HepG2 (cell line): ENCODE data around the gene TNFRSF6B. TPM values are rescaled to one million over a fixed set of nuclear protein-coding genes. Genes with fewer than 3 reads are reported as not detected.

Experiments
- HNRNPK ChIP-seq: fragments of 200-400 bp; formaldehyde crosslinking; IDR thresholded peaks from 2 replicates; pipeline ENCODE4 v1.6.1; 2018; ENCODE audit warnings: low read length, low read depth, moderate library complexity, mild to moderate bottlenecking; ENCODE audit not compliant: poor library complexity, severe bottlenecking
- HOXA7 ChIP-seq: sonication (generic); formaldehyde crosslinking; IDR thresholded peaks from 2 replicates; pipeline ENCODE4 v1.8.1; 2022; ENCODE audit warnings: mild to moderate bottlenecking, missing genetic modification reagents, moderate library complexity
- MLLT10 ChIP-seq: sonication (generic); formaldehyde crosslinking; IDR thresholded peaks from 2 replicates; pipeline ENCODE4 v1.4.0; 2020; ENCODE audit warnings: missing genetic modification reagents
- MTF1 ChIP-seq: sonication (generic); formaldehyde crosslinking; IDR thresholded peaks from 2 replicates; pipeline ENCODE4 v1.5.0; 2020; ENCODE audit warnings: missing genetic modification reagents
- NFRKB ChIP-seq: fragments of 450-650 bp; IDR thresholded peaks from 2 replicates; pipeline ENCODE4 v1.6.1; 2017
- NFYB ChIP-seq: sonication (generic); formaldehyde crosslinking; IDR thresholded peaks from 2 replicates; pipeline ENCODE4 v1.4.0; 2020; ENCODE audit warnings: missing genetic modification reagents
- RAD21 ChIP-seq: fragments of 450-650 bp; formaldehyde crosslinking; IDR thresholded peaks from 2 replicates; pipeline ENCODE4 v1.5.0; 2020; ENCODE audit warnings: mild to moderate bottlenecking
- RFX1 ChIP-seq: fragments of 450-650 bp; IDR thresholded peaks from 2 replicates; pipeline ENCODE4 v1.6.1; 2017
- RFXAP ChIP-seq: sonication (generic); formaldehyde crosslinking; IDR thresholded peaks from 2 replicates; pipeline ENCODE4 v1.4.0; 2020; ENCODE audit warnings: missing genetic modification reagents, borderline replicate concordance
- SIX4 ChIP-seq: sonication (generic); formaldehyde crosslinking; IDR thresholded peaks from 2 replicates; pipeline ENCODE4 v1.4.0; 2020; ENCODE audit warnings: missing genetic modification reagents
- SMARCC2 ChIP-seq: fragments of 450-650 bp; IDR thresholded peaks from 2 replicates; pipeline ENCODE4 v1.6.1; 2017; ENCODE audit warnings: antibody characterized with exemption, mild to moderate bottlenecking
- SMARCE1 ChIP-seq: fragments of 450-650 bp; IDR thresholded peaks from 2 replicates; pipeline ENCODE4 v1.6.1; 2017; ENCODE audit warnings: borderline replicate concordance
- YEATS2 ChIP-seq: sonication (generic); formaldehyde crosslinking; IDR thresholded peaks from 2 replicates; pipeline ENCODE4 v1.4.0; 2020; ENCODE audit warnings: missing genetic modification reagents, borderline replicate concordance
- ZBTB21 ChIP-seq: sonication (generic); formaldehyde crosslinking; IDR thresholded peaks from 2 replicates; pipeline ENCODE4 v1.4.0; 2020; ENCODE audit warnings: missing genetic modification reagents
- ZMYM4 ChIP-seq: sonication (generic); formaldehyde crosslinking; IDR thresholded peaks from 2 replicates; pipeline ENCODE4 v1.8.1; 2023; ENCODE audit warnings: mild to moderate bottlenecking, missing genetic modification reagents
- ZNF138 ChIP-seq: sonication (generic); formaldehyde crosslinking; IDR thresholded peaks from 2 replicates; pipeline ENCODE4 v1.5.0; 2020; ENCODE audit warnings: mild to moderate bottlenecking, low read depth, missing genetic modification reagents
- ZNF816 ChIP-seq: sonication (generic); formaldehyde crosslinking; IDR thresholded peaks from 2 replicates; pipeline ENCODE4 v1.8.0; 2022; ENCODE audit warnings: missing genetic modification reagents, mild to moderate bottlenecking, borderline replicate concordance
- polyA plus RNA-seq, 8 experiments: library from polyadenylated mRNA; depleted of rRNA in 3 of 8; stranded (reverse) in 7 of 8; unstranded in 1 of 8; fragments of >200 nt; fragmentation: Illumina TruSeq in 4 of 8; extraction: Trizol in 4 of 8; gene quantifications; 2 replicates each; pipeline versions ENCODE4 v1.2.1 to v1.2.3, GENCODE V29; 2011 to 2016; ENCODE audit warnings: low read depth in 4 of 8, missing spikeins in 1 of 8, mixed read lengths in 1 of 8; ENCODE audit not compliant: insufficient read depth in 1 of 8
- total RNA-seq, 5 experiments: library from RNA; depleted of rRNA; stranded (reverse); fragments of >200 nt; fragmentation: Illumina TruSeq; extraction: Trizol; gene quantifications; 2 replicates each; pipeline ENCODE4 v1.2.3, GENCODE V29; 2016; ENCODE audit warnings: low read depth in 1 of 5
- TF ChIP-seq, protein P1 (sequence below): sonication (generic); formaldehyde crosslinking; IDR thresholded peaks from 2 replicates; pipeline ENCODE4 v1.5.1; 2020; ENCODE audit warnings: mild to moderate bottlenecking, missing genetic modification reagents
- TF ChIP-seq, protein P2 (sequence below): IDR thresholded peaks from 2 replicates; pipeline ENCODE4 v1.6.1; 2016; ENCODE audit warnings: missing genetic modification reagents, missing compliant biosample characterization
- TF ChIP-seq, protein P3 (sequence below): sonication (generic); formaldehyde crosslinking; IDR thresholded peaks from 2 replicates; pipeline ENCODE4 v1.8.1; 2023; ENCODE audit warnings: missing genetic modification reagents, inconsistent platforms, borderline replicate concordance
- TF ChIP-seq, protein P4 (sequence below): sonication (generic); formaldehyde crosslinking; IDR thresholded peaks from 2 replicates; pipeline ENCODE4 v1.5.0; 2020; ENCODE audit warnings: mild to moderate bottlenecking, low read depth, missing genetic modification reagents, borderline replicate concordance
- TF ChIP-seq, protein P5 (sequence below): IDR thresholded peaks from 2 replicates; pipeline ENCODE4 v1.6.1; 2016; ENCODE audit warnings: mild to moderate bottlenecking, missing biosample characterization, missing genetic modification reagents
- TF ChIP-seq, protein P6 (sequence below): sonication (generic); formaldehyde crosslinking; IDR thresholded peaks from 2 replicates; pipeline ENCODE4 v1.4.0; 2020; ENCODE audit warnings: mild to moderate bottlenecking, missing genetic modification reagents
- TF ChIP-seq, protein P7 (sequence below): sonication (generic); formaldehyde crosslinking; IDR thresholded peaks from 2 replicates; pipeline ENCODE4 v1.4.0; 2020; ENCODE audit warnings: missing genetic modification reagents, borderline replicate concordance

Gene TNFRSF6B
- total and polyA plus RNA-seq, 2 of the 13 experiments (the other 11 are each of a cell fraction or from before 2014, with no cell fraction given), result 0.24 TPM; not detected in 1

DNA sequence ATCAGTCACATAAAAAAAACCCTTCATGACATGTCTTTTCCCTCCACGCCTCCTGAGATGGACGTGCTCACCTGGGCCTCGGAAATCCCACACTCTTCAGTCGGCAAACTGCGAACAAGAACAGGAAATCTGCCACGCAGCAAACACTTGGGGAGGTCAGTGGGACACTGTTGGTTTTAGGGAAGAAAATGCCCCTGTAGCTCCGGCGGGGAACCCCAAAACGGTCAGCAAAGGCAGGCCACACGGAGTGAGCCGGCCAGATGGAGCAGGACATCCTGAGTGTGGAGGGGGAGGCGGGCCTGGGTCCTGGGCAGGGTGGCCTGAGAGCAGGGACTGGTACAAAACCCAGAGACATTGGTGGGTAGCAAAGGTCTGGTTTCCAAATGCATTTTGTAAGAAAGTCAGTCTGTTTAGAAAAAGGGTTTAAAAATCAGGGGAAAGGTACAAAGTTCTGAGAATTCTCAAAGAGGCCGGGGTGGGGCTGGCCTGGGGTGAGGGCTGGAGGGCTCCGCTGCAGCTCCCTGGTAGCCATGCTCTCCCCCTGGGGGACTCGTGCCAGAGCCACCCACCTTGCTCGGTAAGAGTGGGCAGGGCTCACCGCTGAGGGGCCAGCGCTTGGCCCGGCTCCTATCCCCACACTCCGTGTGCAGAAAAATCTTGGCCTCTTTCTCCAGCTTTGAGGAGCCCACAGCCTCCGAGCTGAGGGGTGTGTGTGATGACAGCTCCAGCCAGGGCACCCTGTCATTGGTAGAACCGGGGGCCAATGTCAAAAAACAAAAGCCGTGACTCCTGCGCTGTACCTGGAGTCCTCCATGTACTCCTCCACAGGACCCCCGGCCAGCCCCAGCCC, 48.3 kb downstream of the TNFRSF6B start (continued):
- TF ChIP-seq, protein P1, sequence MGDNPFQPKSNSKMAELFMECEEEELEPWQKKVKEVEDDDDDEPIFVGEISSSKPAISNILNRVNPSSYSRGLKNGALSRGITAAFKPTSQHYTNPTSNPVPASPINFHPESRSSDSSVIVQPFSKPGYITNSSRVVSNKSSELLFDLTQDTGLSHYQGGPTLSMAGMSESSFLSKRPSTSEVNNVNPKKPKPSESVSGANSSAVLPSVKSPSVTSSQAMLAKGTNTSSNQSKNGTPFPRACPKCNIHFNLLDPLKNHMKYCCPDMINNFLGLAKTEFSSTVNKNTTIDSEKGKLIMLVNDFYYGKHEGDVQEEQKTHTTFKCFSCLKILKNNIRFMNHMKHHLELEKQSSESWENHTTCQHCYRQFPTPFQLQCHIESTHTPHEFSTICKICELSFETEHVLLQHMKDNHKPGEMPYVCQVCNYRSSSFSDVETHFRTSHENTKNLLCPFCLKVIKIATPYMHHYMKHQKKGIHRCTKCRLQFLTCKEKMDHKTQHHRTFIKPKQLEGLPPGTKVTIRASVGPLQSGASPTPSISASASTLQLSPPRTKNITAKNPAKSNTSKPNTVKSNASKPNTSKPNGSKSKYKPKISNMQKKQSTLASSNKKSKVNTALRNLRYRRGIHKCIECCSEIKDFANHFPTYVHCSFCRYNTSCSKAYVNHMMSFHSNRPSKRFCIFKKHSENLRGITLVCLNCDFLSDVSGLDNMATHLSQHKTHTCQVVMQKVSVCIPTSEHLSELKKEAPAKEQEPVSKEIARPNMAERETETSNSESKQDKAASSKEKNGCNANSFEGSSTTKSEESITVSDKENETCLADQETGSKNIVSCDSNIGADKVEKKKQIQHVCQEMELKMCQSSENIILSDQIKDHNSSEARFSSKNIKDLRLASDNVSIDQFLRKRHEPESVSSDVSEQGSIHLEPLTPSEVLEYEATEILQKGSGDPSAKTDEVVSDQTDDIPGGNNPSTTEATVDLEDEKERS (CRISPR knock-in tag), result no peak
- TF ChIP-seq ZBTB21 (CRISPR knock-in tag) (no peak), MTF1 (CRISPR knock-in tag) (no peak), NFYB (CRISPR knock-in tag) (no peak), RFXAP (CRISPR knock-in tag) (no peak), RFX1 (no peak), ZNF816 (CRISPR knock-in tag) (no peak), SMARCE1 (no peak), HNRNPK (no peak), SIX4 (CRISPR knock-in tag) (no peak), RAD21 (CRISPR knock-in tag) (peak; percentile 15; the same call in 1 of the 2 replicates), HOXA7 (no peak), NFRKB (no peak), SMARCC2 (no peak), YEATS2 (CRISPR knock-in tag) (no peak), ZNF138 (CRISPR knock-in tag) (no peak), MLLT10 (CRISPR knock-in tag) (no peak), ZMYM4 (CRISPR knock-in tag) (no peak)
- TF ChIP-seq, protein P2, sequence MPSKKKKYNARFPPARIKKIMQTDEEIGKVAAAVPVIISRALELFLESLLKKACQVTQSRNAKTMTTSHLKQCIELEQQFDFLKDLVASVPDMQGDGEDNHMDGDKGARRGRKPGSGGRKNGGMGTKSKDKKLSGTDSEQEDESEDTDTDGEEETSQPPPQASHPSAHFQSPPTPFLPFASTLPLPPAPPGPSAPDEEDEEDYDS, result no peak
- TF ChIP-seq, protein P3, sequence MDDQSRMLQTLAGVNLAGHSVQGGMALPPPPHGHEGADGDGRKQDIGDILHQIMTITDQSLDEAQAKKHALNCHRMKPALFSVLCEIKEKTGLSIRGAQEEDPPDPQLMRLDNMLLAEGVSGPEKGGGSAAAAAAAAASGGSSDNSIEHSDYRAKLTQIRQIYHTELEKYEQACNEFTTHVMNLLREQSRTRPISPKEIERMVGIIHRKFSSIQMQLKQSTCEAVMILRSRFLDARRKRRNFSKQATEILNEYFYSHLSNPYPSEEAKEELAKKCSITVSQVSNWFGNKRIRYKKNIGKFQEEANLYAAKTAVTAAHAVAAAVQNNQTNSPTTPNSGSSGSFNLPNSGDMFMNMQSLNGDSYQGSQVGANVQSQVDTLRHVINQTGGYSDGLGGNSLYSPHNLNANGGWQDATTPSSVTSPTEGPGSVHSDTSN (CRISPR knock-in tag), result no peak
- TF ChIP-seq, protein P4, sequence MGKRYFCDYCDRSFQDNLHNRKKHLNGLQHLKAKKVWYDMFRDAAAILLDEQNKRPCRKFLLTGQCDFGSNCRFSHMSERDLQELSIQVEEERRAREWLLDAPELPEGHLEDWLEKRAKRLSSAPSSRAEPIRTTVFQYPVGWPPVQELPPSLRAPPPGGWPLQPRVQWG, result no peak
- TF ChIP-seq, protein P5, sequence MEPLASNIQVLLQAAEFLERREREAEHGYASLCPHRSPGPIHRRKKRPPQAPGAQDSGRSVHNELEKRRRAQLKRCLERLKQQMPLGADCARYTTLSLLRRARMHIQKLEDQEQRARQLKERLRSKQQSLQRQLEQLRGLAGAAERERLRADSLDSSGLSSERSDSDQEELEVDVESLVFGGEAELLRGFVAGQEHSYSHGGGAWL (CRISPR knock-in tag), result no peak
- TF ChIP-seq, protein P6, sequence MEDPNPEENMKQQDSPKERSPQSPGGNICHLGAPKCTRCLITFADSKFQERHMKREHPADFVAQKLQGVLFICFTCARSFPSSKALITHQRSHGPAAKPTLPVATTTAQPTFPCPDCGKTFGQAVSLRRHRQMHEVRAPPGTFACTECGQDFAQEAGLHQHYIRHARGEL (CRISPR knock-in tag), result no peak
- TF ChIP-seq, protein P7, sequence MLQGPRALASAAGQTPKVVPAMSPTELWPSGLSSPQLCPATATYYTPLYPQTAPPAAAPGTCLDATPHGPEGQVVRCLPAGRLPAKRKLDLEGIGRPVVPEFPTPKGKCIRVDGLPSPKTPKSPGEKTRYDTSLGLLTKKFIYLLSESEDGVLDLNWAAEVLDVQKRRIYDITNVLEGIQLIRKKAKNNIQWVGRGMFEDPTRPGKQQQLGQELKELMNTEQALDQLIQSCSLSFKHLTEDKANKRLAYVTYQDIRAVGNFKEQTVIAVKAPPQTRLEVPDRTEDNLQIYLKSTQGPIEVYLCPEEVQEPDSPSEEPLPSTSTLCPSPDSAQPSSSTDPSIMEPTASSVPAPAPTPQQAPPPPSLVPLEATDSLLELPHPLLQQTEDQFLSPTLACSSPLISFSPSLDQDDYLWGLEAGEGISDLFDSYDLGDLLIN (CRISPR knock-in tag), result no peak
